Stimulated activated CD4-positive, alpha-beta T cell treated with anti-CD3 and anti-CD28 coated beads, Interleukin-4, amount 100 ng/mL, for 4 hours (primary cell): ENCODE results near the gene CEACAM4.

Experiments used
- DNase-seq, 2 experiments: peaks; one replicate each; pipeline ENCODE4 v3.0.0-alpha.2; 2020

Gene CEACAM4

DNA sequence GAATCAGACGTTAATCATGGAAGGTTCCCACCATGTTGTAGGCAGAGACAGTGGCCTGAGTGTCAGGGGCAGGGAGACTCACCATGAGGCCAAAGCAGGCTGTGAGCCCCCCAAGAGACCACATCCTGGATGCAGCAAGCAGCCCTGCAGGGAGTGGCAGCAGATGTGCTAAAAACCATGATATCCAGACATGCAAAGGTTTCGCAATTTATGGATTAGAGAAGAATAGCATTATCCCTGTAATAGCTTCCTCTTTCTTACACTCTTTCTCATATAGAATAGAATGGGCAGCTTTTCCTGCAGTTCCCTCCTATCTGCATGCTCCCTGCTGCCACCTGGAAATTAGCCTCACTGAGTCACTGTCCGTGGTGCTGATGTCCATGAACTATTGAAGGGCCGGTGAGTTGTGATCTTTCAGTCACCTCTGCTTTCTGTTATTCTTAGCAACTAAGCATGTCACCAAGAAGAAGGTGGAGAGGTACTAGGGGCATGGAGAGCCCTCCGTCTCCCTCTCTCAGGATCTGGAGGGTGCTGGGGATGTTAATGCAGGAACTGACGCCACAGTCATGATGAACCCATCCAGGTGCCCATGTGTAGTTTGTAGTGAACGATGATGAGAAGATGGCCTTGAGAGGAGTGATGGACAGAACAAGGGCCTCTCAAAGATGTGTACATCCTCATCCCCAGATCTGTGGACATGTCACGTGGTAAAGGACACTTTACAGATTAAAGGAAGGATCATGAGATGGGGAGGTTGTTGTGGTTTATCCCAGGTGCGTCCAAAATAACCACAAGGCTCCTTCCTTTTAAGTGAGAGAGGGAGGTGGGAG, 9.9 kb downstream of the CEACAM4 start:
- no peak for DNase-seq

- DNase-seq: no peak
Observed at GRCh38 chr19:41615207-41615606, 11.7 kb downstream of the CEACAM4 start.

DNA sequence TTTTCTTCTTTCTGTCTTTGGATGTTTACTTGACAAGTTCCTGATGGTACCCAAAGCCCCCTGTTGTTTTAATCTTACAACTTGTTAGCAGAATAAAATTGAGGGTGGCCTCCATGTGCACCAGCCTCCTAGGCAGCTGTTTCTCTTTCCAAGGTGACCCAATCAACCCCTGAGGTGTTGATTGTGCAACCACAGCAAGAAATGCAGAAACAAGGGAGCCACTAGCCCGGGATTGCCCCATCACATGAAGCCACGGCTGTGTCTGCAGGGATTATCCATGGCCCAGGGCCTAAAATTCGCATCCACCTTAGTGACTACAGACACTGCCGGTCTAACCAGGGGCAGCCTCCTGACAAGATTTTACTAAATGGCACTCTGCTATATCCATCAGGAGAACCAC, 14.4 kb downstream of the CEACAM4 start:
- DNase-seq: no peak

GRCh38 chr19:41610789-41611188, 16.1 kb downstream of the CEACAM4 start:
- no peak for DNase-seq

DNA sequence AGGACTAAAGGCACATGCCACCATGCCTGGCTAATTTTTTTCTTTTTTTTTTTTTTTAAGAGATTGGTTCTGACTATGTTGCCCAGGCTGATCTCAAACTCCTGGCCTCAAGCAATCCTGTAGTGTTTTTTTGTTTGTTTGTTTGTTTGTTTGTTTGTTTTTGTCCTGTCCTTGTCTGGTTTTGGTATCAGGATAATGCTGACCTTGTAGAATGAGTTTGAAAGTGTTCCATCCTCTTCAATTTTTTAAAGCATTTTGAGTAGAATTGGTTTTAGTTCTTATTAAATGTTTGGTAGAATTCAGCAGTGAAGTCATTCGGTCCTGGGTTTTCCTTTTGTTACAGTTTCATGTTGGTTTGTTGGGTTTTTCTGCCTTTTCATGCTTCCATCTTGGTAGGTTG, 19.2 kb downstream of the CEACAM4 start:
- DNase-seq: no peak

DNA sequence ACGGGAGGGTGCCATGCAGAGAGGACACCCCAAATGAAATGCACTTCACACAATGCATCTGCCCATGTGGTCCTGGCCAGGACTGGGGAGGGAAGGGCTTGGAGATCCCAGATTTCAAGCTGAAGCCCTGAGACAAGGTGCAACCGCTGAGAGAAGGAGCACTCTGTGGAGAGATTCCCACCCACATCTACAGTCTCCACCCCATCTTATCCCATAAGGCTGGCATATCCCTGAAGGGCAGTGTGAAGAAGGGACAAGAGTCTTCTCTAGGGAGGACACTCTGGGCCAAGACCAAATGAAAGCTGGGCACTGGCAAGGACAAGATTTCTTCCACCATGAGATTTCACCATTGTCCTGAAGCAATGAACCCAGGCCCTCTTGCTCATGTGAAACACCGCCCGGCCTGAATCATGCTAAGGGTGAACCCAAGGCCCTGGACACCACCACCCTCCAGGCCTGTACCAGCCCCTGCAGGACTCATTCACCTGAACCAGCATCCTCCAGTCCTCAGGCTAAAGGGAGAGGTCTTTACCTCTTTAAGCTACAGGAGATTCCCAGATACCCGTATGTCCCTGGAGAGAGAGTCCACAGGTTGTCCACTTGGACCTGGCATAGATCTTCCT, 20.5 kb downstream of the CEACAM4 start:
- DNase-seq: no peak

DNA sequence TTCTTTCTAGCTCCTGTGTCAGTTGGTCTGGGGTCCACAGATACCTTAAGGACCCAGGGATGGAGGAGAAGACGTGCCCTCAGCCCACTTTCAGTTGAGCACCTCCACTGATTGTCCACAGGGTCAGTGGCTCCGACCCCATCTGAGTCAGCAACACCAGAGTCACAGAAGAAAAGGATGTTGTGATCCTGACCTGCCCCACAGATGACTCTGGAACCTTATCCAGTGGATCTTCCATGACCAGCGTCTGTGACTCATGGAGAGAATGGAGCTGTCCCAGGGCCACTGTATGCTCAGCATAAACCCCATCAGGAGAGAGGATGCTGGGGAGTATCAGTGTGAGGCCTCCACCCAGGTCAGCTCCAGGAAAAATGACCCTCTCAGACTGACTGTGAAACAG, 22.0 kb downstream of the CEACAM4 start:
- no peak for DNase-seq

DNA sequence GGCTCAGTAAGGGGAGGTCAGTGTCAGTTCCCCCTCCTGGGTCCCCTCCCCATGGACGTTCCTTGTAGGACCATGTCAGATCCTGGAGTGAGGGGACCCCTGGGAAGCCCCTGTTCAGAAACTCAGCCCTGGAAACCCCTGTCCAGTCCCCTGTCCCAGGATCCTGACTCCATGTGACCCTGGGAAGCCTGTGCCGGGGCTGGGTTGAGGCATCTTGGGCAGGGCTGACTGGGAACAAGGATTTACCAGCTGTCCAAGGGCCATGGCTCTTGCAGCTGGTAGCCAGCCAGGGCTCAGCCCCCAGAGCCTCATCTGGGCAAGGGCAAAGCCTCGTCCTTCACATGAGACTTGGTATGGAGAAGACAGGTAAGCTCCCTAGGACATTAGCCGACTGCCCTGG, 25.1 kb downstream of the CEACAM4 start:
- no peak for DNase-seq

- no peak for DNase-seq
Observed at GRCh38 chr19:41599175-41599966, 27.5 kb downstream of the CEACAM4 start.

- DNase-seq: peak; percentile 58 to 68
Observed at GRCh38 chr19:41597600-41598041, 29.3 kb downstream of the CEACAM4 start.

- DNase-seq: no peak
Observed at GRCh38 chr19:41595890-41596280, 31.0 kb downstream of the CEACAM4 start.

DNA sequence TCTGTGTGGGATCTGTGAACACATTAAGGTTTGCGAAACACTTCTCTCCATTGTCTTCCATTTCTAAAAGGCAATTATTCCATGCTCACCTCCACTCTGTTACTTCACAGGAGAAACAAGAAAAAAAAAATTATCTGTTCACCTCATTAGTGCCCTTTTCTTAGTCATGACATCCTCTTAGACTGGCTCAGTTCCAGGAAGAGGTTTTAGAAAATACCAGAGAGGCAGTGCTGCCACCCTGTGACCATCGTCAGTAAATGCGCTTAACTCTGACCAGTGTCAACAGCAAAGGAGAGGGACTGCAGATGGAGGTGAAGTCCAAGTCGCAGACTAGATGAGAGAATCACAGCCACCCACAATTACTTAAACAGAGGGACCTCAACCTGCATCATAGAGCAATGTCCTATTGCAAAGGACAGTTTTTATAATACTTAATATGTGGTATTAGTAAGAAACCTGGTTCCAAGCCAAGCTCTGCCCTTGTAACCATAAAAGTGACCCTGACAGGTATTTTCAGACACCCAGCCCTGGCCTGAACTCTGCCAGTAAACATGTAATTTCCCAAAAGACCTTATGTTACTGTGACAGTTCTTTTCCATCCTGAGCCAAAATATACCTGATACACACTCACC, 31.5 kb downstream of the CEACAM4 start:
- peak; percentile 53 to 68 for DNase-seq

DNA sequence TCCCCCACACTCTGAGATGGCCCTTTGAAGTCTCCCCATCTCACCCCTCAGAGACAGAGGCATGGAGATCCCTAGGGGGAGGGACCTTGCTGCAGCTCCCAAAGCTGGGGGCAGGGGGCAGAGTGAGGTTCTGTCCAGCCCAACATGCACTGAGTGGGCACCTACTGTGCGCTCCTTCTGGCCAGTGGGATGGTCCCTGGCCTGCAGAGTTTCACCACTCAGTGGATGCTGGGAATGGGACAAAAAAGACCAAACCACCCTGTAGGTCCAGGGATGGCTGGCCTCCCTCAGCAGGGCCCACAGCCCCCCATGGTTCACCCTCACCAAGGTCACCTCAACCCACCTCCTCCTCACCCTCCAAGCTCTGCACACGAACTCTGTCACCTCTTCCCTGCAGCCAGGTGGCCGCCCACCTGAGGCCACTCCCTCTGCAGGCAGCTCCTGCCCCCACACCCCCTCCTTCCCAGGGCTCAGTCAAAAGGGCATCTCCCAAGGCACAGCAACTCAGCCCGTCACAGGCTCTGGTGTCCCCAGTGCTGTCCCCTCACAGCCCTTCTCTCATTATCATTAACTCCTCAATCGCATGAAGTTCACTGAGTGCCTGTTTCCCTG, 34.8 kb downstream of the CEACAM4 start:
- no peak for DNase-seq

DNA sequence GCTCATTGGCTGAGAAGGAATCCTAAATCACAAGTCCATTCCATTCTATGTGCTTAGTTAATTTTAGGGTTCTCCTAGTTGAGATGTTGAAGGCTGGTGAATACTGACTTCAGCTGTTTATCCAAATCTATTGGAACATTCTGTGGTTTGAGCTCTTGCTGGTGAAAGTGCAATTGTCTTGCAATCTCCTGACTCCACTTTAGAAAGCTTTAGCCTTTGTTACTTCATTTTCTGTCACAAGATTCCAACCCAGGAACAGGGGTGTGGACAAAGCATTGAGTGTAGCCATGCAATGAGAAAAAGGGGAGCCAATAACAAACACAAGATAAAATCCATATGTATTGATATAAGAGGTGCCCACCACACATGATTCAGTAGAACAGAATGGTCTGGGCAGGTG, 35.9 kb downstream of the CEACAM4 start:
- DNase-seq: no peak

DNA sequence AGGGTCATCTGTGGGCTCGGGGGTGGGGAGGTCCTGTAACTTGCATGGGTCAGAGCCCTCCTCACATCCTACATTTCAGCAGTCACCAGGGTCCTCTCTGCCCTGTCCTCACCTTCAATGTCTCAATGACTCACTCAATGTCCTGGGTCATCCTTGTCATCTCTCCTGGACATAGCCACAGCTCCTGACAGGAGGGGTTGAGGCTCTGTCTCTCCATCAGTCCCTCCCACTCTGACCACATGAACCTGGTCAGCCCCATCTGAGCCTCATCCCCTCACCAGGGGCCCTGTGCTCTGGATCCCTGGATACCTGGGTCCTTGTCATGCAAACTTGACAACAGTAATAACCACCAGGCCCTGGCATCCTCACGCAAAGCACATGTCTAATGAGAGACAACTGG, 37.5 kb downstream of the CEACAM4 start:
- DNase-seq: no peak

- DNase-seq: no peak
Observed at GRCh38 chr19:41588497-41589209, 38.2 kb downstream of the CEACAM4 start.

DNA sequence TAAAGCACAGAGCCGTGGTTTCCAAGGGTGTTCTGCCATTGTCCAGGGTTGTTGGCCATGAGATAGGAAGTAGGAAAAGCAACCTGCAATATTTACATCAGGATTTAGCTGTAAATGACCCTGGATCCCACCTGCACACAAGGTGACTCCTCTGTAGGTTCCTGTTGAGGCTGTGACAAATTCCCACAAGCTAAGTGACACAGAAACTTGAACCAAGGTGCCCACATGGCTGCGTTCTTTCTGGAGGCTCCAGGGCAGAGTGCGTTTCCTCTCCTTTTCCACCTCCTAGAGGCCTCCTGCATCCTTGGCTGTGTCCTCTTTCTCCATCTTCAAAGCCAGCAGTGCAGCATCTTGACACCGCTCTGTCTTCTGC, 39.0 kb downstream of the CEACAM4 start:
- DNase-seq: no peak

DNA sequence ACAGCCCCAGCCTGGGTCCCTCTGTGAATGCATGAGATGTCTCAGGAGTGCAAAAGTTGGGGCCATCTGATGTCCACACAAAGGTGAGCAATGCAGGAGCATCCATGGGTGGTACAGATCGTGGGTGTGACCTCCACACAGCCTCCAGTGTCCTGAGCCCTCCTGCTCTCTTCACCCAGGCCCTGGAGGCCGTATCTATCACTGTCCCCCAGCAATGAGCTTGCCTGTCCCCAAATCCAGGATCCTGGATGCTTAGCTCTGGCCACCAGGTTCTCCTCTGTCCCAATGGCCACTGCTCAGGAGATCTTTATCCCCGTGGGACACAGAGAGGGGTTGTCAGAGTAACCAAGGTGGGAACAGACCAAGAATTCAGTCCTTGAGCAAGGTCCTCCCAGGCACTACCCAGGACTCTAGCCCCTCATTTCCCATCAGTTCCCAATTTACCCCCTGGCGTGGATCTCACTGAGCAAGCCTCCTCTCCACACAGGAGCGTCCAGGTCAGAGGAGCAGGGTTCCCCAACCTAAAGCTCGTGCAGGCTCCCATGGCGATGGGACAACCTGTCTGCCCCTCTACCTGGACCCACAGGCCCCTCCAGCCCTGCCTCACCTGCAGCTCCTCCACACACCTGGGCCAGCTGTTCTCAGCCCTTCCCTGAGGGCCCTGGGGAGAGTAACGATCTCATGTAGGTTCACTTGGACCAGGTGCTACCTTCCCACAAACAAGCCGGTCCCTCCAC, 39.6 kb downstream of the CEACAM4 start:
- no peak for DNase-seq

DNA sequence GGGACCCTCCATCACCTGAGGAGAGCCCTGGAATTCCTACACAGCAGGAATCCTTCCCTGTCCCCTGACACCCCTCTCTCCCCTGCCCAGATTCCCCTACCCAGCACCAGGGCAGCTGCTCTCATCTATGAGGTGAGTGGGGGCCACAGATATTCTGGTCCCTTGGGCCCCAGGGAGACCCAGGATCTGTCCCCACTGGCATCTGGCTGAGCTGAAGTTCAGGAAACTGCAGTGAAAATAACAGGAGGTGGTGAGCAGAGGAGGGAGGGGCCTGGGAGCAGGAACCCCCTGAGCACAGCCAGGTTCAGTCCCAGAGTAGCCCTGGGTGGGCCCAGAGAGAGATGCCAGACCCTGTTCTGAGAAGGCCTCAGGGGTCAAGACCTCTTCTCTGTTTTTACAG, 40.8 kb downstream of the CEACAM4 start:
- no peak for DNase-seq

- no peak for DNase-seq
Observed at GRCh38 chr19:41584931-41585330, 41.9 kb downstream of the CEACAM4 start.

DNA sequence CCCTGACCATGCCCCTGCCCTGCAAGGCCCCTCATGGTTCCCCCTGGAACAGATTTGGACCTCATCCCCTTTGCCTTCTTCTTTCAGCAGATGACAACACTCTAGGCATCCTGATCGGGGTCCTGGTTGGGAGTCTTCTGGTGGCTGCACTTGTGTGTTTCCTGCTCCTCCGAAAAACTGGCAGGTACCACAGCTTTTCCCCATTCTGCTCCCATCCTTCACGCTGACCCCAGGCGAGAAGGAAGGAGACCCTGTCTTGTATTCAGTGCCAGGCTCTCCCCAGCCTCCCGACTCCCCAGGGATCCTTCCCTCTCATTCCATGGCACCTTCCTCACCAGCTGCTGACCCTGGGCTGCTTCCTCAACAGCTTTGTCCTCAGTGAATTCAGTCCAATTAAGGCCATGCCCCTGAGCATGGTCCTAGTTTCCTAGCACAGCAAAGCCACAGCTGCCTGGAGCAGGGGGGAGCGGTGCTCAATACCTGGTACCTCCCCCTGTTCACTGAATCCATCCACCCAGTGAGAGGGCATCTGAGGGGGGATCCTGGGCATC, 42.5 kb downstream of the CEACAM4 start:
- no peak for DNase-seq
